Testis (tissue), 3 donors: ENCODE data around the gene PTGIR. TPM values are rescaled to one million over a fixed set of nuclear protein-coding genes. Genes with fewer than 3 reads are reported as not detected.

Source experiments
- DNase-seq: peaks from one replicate; pipeline ENCODE4 v3.0.0-alpha.2; 2019
- H3K27ac ChIP-seq, 2 donors: fragments of 200-600 bp; sonication (generic); one replicate each; pipeline ENCODE4 v1.5.1; 2019
- H3K27me3 ChIP-seq: fragments of 200-600 bp; sonication (generic); one replicate; pipeline ENCODE4 v1.5.1; 2019
- H3K36me3 ChIP-seq: fragments of 200-600 bp; sonication (generic); one replicate; pipeline ENCODE4 v1.5.1; 2017; ENCODE audit warnings: low read depth; ENCODE audit errors: missing control alignments
- H3K4me1 ChIP-seq: fragments of 200-600 bp; sonication (generic); one replicate; pipeline ENCODE4 v1.5.1; 2019
- H3K4me3 ChIP-seq, 2 donors: fragments of 200-600 bp; sonication (generic); one replicate each; pipeline ENCODE4 v1.5.1; 2017 to 2019
- H3K9me3 ChIP-seq: fragments of 200-600 bp; sonication (generic); one replicate; pipeline ENCODE4 v1.5.1; 2017
- POLR2A ChIP-seq: fragments of 450-650 bp; IDR thresholded peaks from one replicate; pipeline ENCODE4 v1.6.1; 2017; ENCODE audit warnings: antibody characterized with exemption, mild to moderate bottlenecking, moderate library complexity
- WGBS, 2 donors: methylation state at CpG; one replicate each; pipeline ENCODE4 v1.1.5; 2018; 5-methylcytosine and 5-hydroxymethylcytosine counted together
- intact Hi-C: fragments of 100-400 bp; cut with DNase I; formaldehyde crosslinking; loops from one replicate; pipeline ENCODE4 v1.15.1; 2023; ENCODE audit warnings: low total_unique reads
- polyA plus RNA-seq: library from polyadenylated mRNA; stranded (reverse); fragments of 350-450 nt; fragmentation: Illumina TruSeq; extraction: RNeasy Lipid Tissue Mini Kit (QIAGEN cat#74804); gene quantifications from one replicate; pipeline ENCODE4 v1.2.3, GENCODE V29; 2014; ENCODE audit warnings: low read depth, low replicate concordance; ENCODE audit not compliant: insufficient read depth
- total RNA-seq, 2 donors: library from RNA; depleted of rRNA; stranded (reverse); fragments of >200 nt; gene quantifications; one replicate each; pipeline ENCODE4 v1.2.3, GENCODE V29; 2016
- TF ChIP-seq, protein P1 (sequence below), 3 experiments: fragments of 450-650 bp in 2 of 3; fragments of 200-600 bp in 1 of 3; sonication (generic) in 1 of 3; IDR thresholded peaks; one replicate each; pipeline ENCODE4 v1.5.1; 2016 to 2019; ENCODE audit warnings: antibody characterized with exemption in 3 of 3, mild to moderate bottlenecking in 2 of 3, moderate library complexity in 1 of 3

PTGIR gene
- total and polyA plus RNA-seq, 3 donors from 2014 or later, result 0.63 to 1.0 (median 0.87) TPM

- no peaks in the 10 kb centered on the region for H3K4me1 ChIP-seq
- TF ChIP-seq, protein P1, sequence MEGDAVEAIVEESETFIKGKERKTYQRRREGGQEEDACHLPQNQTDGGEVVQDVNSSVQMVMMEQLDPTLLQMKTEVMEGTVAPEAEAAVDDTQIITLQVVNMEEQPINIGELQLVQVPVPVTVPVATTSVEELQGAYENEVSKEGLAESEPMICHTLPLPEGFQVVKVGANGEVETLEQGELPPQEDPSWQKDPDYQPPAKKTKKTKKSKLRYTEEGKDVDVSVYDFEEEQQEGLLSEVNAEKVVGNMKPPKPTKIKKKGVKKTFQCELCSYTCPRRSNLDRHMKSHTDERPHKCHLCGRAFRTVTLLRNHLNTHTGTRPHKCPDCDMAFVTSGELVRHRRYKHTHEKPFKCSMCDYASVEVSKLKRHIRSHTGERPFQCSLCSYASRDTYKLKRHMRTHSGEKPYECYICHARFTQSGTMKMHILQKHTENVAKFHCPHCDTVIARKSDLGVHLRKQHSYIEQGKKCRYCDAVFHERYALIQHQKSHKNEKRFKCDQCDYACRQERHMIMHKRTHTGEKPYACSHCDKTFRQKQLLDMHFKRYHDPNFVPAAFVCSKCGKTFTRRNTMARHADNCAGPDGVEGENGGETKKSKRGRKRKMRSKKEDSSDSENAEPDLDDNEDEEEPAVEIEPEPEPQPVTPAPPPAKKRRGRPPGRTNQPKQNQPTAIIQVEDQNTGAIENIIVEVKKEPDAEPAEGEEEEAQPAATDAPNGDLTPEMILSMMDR (IDR thresholded peaks at IDR 0.05), result no peak
- TF ChIP-seq POLR2A, result no peak
- no peaks in the 10 kb centered on the region for H3K27me3 ChIP-seq
- WGBS, 2 donors, result 80 to 95% methylated on average over 4 of the region's 4 CpGs
- intact Hi-C loops, result no loop called here
- H3K4me3 ChIP-seq, result no peak overlapping the region
- no peak for DNase-seq
- H3K36me3 ChIP-seq, result no peaks in the 10 kb centered on the region
- H3K9me3 ChIP-seq, result no peaks in the 10 kb centered on the region
- H3K27ac ChIP-seq, result no peak overlapping the region
Measured at GRCh38 chr19:46586294-46586693, 38.6 kb downstream of the PTGIR start.

GRCh38 chr19:46585539-46585938 lies 39.4 kb downstream of the PTGIR start:
- H3K36me3 ChIP-seq, result no peaks in the 10 kb centered on the region
- 97 to 100% methylated on average over 1 of the region's 1 CpG for WGBS, 2 donors
- no peaks in the 10 kb centered on the region for H3K9me3 ChIP-seq
- intact Hi-C loops, result no loop called here
- TF ChIP-seq, protein P1 (IDR thresholded peaks at IDR 0.05), result no peak
- no peak for TF ChIP-seq POLR2A
- no peak for DNase-seq
- H3K27ac ChIP-seq, result no peak overlapping the region
- H3K4me3 ChIP-seq, result no peak overlapping the region
- no peaks in the 10 kb centered on the region for H3K4me1 ChIP-seq
- no peaks in the 10 kb centered on the region for H3K27me3 ChIP-seq

- Histone ChIP-seq H3K36me3 (no peaks in the 10 kb centered on the region), H3K9me3 (no peaks in the 10 kb centered on the region), H3K4me1 (no peaks in the 10 kb centered on the region), H3K4me3 (no peak overlapping the region), H3K27me3 (no peaks in the 10 kb centered on the region), H3K27ac (no peak overlapping the region)
- DNase-seq, result no peak
- TF ChIP-seq POLR2A, result no peak
- TF ChIP-seq, protein P1 (IDR thresholded peaks at IDR 0.05), result no peak
- intact Hi-C loops, result no loop called here
- WGBS, 2 donors, result 86 to 88% methylated on average over 2 of the region's 2 CpGs
Measured at GRCh38 chr19:46580247-46580646, 44.6 kb downstream of the PTGIR start.

GRCh38 chr19:46579361-46579879 lies 45.5 kb downstream of the PTGIR start:
- no peak for TF ChIP-seq POLR2A
- TF ChIP-seq, protein P1 (IDR thresholded peaks at IDR 0.05), result no peak
- Histone ChIP-seq H3K27ac (no peak overlapping the region), H3K27me3 (no peaks in the 10 kb centered on the region), H3K36me3 (no peaks in the 10 kb centered on the region), H3K9me3 (no peaks in the 10 kb centered on the region), H3K4me1 (no peaks in the 10 kb centered on the region), H3K4me3 (no peak overlapping the region)
- peak; percentile 36 for DNase-seq
- 31 to 42% methylated on average over 8 of the region's 8 CpGs for WGBS, 2 donors
- intact Hi-C loops, result no loop called here

DNA sequence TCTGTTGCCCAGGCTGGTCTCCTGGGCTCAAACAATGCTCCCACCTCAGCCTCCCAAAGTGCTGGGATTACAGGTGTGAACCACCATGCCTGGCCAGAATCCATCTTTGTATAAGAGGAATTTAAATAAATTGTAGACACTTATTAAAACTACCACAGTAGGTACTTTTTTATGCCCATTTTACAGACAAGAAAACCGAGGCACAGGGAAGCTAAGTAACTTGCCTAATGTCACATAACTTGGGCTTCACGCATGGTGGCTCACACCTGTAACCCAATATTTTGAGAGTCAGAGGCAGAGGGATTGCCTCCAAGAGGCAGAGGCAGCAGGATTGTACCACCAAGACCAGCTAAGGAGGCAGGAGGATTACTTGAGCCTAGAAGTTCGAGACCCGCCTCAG lies 46.4 kb downstream of the PTGIR start:
- Histone ChIP-seq H3K27ac (no peak overlapping the region), H3K4me3 (no peak overlapping the region), H3K27me3 (no peaks in the 10 kb centered on the region), H3K36me3 (no peaks in the 10 kb centered on the region), H3K9me3 (no peaks in the 10 kb centered on the region), H3K4me1 (no peaks in the 10 kb centered on the region)
- TF ChIP-seq, protein P1 (IDR thresholded peaks at IDR 0.05), result no peak
- no peak for TF ChIP-seq POLR2A
- 90 to 97% methylated on average over 4 of the region's 4 CpGs for WGBS, 2 donors
- DNase-seq, result no peak
- intact Hi-C loops, result no loop called here
